WTC11 (cell line): ENCODE measurements around the gene ZNF398.

ENCODE experiments used
- FOXJ3 ChIP-seq: sonication (generic); formaldehyde crosslinking; IDR thresholded peaks from 2 replicates; pipeline ENCODE4 v1.9.0; 2021; ENCODE audit warnings: missing genetic modification reagents, mild to moderate bottlenecking, borderline replicate concordance
- TF ChIP-seq, protein P1 (sequence below): fragments of 250-450 bp; sonication (Bioruptor Pico); IDR thresholded peaks from 2 replicates; pipeline ENCODE4 v2.1.2; 2022; ENCODE audit warnings: mild to moderate bottlenecking, moderate library complexity

DNA sequence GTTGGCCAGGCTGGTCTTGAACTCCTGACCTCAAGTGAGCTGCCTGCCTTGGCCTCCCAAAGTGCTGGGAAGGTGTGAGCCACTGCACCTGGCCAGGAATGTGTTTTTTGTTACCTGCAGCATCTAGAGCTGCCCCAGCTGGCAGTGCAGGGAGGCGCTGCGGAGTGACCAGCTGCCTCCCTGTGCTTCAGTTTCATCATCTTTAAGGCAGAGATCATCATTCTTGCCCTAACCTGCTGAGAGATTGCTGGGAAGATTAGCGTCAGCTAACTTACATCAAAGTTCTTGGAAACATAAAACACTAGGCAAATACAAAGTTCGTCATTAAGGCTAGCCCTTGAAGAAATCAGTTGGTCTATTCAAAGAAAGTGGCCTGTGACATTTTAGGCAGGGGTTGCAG lies 50.4 kb downstream of the ZNF398 start:
- TF ChIP-seq, protein P1, sequence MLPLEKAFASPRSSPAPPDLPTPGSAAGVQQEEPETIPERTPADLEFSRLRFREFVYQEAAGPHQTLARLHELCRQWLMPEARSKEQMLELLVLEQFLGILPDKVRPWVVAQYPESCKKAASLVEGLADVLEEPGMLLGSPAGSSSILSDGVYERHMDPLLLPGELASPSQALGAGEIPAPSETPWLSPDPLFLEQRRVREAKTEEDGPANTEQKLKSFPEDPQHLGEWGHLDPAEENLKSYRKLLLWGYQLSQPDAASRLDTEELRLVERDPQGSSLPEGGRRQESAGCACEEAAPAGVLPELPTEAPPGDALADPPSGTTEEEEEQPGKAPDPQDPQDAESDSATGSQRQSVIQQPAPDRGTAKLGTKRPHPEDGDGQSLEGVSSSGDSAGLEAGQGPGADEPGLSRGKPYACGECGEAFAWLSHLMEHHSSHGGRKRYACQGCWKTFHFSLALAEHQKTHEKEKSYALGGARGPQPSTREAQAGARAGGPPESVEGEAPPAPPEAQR, result no peak
- TF ChIP-seq FOXJ3 (CRISPR knock-in tag), result no peak
